Measurements from ENCODE around the gene NFYA.

NFYA gene

DNA sequence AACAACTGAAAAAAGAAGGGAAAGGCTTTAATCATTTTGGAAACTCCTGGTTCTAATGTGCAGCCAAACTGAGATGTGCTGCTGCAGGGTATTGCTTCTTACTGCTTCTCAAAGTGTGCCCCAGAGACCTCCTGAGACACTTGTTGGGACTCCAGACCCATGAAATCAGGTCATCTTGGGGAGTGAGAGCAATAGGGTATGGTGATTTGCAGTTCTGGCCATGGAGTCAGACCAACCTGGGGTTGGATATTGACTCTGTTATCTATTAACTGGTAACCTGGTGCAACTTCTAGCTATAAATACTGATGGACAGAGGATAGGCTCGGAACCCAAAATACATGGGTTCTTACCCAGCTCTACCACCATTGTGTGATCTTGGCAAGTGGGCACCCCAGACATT lies 26.7 kb upstream of the NFYA start:
- no peak for DNase-seq (ENCODE audit: low read depth)

DNA sequence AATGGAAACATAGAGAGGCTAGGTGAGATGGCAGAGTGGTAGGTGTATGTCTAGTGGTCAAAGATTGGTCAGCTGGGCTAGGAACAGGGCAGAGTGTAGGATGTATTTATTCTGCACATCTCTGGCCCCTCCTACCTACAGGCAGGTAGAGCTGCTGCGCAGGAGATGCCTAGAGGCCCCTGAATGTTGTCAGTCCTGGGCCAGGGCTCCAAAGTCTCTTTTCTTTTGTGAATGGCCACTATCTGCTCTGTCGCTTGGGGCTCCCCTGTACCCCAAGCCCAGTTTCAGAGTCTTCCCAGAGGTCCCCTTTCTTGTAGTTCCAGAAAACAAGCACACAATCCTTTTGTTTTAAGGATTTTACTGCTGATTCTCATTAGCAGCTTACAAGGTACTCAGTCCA lies 25.5 kb upstream of the NFYA start:
- DNase-seq (ENCODE audit: low read depth) = no peak

DNA sequence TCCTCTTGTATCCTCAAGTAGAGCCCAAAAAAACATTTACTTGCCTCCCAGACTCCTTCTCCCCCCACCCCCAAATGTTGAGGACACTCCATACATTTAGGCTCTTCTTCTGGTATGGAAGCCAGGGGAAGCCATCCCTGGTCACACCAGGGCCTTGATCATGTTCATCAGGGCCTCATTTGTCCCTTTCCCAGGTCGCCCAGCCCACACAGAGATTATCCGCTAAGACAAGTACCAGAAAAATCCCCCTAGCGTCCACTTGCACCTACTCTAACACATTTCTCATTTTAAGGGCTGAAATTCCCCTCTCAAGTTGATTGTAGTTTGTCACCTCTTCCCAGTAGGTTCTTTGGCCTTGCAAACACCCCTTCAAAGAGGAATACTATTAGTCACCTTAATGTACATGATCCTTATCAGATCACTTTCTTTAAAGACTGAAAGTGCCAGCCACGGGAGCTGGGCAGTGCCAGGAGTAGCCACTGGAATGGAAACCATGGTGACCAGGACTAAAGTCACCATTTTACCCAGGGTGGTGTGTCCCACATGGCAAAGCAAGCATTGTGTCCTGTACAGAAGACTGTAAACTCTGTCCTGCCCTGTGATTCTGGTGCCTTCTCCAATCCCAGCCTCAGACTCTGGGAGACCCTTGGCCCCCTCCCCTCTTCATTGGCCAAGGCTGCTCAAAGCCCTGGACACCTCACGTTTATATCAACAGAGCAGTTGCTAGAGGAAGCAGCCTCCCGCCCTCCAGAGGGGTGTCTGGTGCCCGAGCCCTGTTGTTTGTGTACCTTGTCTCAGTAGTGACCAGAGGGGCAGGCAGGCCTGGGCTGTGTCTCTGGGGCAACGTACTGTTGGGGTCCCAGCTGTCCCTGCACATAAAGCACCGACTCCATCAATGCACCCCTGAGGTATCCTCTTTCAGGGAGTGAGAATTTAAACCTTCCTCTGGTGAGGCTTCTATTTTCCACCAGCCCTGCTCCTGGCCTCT lies 24.7 kb upstream of the NFYA start:
- DNase-seq (ENCODE audit: low read depth) = no peak

DNA sequence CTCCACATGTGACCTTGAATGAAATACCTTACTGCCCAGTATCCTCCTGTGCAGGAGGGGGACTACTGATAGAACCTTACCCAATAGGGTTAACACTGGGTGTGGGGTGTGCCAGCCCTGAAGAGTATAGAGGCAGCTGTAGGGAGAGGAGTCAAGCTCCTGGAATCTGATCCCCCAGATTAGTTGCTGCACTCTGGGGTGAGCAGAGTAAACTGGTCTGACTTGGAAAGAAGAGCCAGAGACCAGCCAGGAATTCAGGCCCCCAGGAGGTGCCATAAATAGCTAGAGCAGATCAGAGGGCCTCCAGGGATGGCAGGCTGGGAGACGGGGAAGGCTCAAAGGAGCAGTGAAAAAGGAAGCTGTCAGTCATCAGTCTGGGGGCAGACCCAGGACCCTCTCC lies 23.3 kb upstream of the NFYA start:
- no peak for DNase-seq (ENCODE audit: low read depth)

DNA sequence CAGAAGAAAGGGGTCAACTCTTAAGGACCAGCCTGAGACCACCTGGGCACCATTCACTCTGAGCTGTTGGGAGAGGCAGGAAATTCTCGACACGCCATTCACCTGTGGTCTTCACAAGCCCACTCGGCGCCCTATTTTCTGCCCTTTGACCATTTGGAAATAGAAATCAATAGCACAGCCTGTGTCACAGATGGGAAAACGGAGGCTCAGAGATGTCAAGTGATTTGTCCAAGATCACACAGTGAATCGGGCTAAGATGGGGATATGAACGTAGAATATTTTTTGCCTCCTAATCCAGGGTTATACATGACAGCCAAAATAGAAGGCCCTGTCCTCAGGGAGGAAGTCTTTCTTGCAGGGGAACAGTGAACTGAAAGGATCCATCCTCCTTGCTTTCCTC lies 22.8 kb upstream of the NFYA start:
- no peak for DNase-seq (ENCODE audit: low read depth)

DNA sequence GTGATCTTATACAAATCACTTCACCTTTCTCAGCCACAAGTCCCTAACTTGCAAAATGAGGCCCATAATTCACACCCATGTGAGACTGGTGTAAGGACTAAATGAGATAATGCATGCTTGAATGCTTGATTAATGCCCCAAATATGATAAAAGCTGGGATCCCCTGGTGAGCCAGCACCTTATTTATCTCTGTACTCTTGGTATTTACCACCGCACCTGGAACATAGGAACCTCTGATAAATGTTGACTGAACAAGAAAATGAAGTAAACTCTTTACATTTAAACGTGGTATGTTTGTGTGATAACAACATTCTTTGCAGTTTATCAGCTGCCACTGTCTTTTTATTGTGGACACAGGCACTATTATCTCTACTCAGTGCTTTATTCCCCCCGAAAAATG lies 22.2 kb upstream of the NFYA start:
- DNase-seq (ENCODE audit: low read depth) = no peak

DNA sequence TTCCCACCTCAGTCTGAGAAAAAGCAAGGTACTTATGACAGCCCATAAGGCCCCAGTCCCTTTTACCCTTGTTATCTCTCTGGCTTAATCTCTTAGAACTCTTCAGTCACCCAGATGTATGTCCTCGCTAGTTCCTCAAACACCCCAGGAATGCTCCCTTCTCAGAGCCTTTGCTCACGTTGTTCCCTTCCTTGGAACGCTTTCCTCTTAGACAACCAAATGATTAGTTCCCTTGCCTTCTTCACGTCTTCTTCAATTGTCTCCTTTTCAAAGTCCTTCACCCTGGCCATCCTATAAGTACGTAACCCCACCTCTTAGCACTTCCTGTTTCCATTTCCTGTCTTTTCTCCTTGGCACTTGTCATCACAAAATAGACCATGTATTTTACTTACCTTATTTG lies 20.9 kb upstream of the NFYA start:
- DNase-seq (ENCODE audit: low read depth) = no peak

DNA sequence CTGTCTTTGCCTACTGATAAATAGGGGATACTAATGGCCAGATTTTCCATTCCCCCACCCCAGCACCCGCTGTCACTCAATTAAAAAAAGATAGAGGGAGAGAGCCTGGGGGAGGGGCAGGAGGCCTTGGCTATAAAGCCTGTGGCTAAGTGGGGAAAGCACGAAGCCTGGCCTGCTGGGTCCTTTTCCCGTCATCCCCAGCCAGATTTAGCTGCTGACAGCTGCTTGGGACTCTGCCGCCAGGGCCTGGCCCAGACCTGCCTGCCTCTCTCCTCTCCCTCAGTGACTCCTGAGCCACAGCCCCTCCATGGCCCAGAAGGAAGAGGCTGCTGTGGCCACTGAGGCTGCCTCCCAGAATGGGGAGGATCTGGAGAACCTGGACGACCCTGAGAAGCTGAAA lies 19.7 kb upstream of the NFYA start, which contains the start of gene APOBEC2:
Gene APOBEC2, plus strand, starts transcription at position 162 of the 400 bp plus-strand sequence. Its CDS starts 146 bp downstream, at position 308.
- no peak for DNase-seq (ENCODE audit: low read depth)

DNA sequence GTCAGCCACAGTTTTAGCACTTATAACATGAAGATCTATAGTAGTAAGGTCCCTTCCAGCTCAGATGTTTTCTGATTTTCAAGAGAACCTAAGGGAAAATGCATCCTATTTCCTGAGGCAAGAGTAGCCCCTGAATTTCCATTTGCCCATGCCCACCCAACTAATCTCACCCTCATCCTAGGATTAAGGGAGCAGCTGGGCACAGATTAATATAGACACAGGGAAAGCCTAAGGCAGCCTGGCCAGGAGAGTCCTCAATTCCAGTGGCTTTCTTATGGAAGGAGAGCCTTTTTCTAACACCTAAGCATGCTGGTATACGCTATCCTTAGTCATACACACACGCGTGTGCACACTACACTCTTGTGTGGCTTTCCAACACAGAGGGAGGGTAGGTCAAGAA lies 18.3 kb upstream of the NFYA start:
- no peak for DNase-seq (ENCODE audit: low read depth)

DNA sequence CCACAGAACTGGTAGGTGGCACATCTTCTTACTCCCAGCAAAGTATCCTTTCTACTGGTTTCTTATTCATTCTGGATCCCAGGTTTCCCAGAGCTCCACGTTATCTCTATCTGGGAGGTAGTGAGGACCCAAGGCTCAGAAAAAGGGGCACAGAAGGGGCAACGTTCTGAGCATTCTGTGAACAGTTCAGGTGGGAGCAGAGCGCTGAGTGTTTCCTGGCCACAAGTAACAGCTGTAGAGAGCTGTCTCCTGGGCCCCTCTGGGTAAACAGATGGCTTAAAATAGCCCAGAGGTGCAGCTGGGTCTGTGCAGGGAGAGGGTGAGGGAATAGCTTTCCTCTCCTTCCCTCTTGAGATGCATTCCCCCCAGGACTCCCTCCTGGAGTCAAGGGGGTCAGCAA lies 17.6 kb upstream of the NFYA start:
- no peak for DNase-seq (ENCODE audit: low read depth)

DNA sequence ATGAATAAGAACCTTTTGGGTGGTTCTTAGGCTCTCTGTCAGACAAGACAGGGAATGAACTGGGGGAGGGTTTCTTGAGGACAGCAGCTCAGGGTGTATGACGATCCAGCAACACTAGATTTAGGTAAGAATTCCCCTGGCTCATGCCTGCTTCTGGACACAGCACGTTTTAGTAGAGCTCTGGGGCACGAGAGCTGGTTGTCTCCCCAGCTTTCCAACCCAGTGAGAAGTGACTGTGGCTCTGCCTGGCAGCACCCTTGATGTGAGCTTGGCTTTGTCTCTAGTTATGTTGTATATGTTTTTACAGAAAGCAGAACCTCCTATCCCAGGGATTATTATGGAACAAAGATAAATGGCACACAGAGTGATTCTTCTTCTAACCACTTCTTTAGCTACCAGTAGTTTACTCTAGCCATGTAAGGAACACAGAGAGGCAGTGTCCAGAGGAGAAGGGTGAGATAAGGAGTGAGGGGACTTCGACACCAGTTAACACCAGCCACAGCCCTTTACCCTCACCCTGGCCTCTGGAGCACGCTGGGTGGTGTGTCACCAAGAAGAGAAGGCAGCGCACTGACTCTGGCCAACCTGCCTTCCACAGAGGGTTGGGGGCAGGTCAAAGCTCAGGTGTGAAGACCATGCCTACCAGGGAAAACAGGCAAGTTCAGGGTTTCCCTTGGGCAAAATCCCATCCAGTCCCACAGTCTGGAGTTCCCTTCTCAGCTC lies 15.8 kb upstream of the NFYA start:
- no peak for DNase-seq (ENCODE audit: low read depth)

DNA sequence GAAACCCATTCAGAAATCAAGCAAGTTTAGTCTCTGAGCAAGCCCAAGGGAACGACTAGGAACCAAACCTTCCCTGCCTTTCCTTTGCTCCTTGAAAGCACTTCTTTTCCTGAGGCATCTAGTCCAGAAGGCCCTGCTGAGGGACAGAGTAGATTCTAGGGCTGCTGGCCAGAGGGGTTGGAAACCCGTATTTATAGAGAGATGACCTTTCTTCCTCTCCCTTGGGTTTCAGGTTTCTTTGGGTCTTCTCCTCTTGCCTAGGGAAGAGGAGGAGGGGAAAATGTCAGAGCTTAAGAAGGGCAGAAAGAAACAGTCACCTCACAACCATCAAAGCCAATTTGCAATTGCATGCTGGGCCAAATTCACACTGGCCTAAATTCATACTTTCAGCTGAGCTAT lies 14.0 kb upstream of the NFYA start:
- DNase-seq (ENCODE audit: low read depth) = no peak

DNA sequence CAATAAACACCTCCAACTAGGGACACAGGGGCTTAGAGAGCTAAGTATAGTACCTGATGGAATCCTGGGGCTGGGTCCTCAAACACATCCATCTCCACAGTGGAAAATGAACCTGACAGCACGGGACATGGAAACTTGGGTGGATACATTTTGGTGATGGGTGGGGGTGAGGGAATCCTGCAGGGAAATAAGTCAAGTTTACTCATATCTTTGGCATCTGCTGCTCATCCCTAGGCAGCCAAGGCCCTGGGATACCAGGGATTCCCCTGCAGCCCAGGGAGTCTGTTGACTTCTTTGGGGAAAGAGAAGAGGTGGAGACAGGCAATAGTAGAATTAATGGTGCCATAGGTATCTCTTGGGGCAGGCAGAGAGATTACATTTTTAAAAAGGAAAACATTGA lies 13.2 kb upstream of the NFYA start:
- DNase-seq (ENCODE audit: low read depth) = no peak

DNA sequence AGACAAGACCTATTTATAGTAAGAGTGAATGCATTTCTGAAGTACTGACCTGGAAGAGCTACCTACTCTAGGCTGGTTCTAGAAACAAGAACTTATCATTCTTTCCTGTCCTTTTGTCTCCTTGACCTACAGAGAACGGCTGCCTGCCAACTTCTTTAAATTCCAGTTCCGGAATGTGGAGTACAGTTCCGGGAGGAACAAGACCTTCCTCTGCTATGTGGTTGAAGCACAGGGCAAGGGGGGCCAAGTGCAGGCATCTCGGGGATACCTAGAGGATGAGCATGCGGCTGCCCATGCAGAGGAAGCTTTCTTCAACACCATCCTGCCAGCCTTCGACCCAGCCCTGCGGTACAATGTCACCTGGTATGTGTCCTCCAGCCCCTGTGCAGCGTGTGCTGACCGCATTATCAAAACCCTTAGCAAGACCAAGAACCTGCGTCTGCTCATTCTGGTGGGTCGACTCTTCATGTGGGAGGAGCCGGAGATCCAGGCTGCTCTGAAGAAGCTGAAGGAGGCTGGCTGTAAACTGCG lies 11.5 kb upstream of the NFYA start:
- no peak for DNase-seq (ENCODE audit: low read depth)

DNA sequence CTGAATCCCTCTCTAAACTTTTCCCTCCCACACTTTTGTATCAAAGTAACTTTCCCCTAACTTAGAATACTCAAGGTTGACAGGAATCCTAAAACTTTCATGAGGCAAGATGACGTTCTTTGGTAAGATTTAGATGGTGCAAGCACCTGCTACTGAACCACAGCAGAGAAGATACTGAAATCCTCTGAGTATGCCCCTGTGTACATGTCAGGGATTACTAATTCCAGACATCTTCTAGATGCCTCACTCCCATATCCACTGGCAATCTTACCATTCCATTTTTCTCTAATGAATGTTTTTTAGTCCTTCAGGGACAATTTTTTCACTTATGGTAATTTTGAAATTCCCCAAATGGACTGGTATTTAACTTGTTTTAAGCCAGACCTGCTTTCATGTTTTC lies 10.7 kb upstream of the NFYA start:
- DNase-seq (ENCODE audit: low read depth) = no peak

DNA sequence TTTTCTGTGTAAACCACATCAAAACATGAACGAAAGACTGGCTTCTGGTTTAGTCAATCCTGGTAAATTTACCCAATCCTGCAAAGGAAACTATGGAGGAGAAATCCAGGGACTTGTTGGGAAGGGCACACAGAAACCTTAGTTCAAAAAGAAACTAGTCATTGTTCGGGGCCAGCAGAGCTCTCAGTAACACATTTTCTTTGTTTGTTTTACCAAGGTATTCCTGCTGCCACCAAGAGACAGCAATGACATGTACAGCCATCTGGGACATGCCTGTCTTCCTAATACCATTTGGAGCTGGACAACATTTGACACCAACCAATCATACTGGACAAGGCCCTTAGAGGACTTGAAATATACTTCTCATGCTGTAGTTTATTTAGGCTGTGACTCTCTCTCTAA lies 8.9 kb upstream of the NFYA start:
- no peak for DNase-seq (ENCODE audit: low read depth)

DNA sequence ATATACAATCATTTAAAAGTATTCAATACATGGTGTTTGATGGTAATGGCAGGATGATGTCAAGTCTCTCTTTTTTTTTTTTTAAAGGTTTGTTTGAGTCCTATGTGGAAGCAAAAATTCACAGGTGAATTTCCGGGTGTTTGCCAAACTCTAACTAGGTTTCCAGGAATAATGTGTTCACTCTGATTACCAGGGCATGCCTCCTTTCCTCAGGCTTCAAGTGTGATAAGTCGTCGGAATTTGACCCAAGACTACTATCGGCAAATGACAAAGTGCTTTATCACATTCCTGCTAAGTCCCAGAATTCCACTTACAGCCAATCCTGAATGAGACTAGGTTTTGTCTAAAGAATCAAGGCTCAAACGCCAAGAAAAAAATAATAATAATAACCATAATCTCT lies 7.9 kb upstream of the NFYA start:
- DNase-seq (ENCODE audit: low read depth) = no peak

DNA sequence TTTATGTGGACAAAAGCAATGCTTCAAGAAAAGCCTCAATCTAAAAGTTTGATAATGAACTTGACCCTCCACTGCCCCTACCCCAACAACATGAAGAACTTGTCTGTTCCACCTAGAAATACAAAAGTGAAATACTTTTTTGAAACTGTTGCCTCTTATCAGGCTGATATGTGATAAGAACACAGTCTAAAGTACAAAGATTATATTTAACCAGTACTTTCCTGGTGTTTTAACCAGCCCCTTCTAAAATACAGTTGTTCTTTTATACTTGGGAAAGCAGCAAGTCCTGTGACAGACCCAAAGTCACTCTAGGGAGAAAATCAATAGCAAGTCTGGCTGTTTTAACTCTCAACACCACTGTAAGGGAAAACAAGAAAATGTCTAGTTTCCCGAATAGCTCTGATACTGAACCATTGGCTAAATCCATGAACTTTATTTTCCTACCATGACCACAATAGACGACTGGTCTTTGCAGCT lies 7.2 kb upstream of the NFYA start:
- no peak for DNase-seq (ENCODE audit: low read depth)

DNA sequence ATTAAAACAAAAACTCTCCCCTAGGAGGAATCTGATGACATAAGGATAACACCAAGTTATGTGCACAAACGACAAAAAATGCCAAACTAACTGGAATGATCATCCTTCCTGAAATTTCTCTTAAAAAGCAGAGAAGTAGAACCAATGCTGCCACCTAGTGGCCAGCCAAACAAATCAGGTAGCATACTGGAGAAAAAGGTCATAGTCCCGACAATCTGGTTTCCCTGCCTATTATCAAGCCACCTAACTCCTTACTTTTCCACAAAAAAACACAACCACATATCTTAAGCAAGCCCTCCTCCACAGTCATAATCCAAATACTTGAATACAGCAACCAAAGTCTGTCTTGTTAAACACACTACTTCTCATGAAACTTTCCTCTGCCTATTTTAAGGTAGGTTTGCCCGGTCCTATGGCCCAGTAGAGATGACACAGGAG lies 5.9 kb upstream of the NFYA start:
- DNase-seq (ENCODE audit: low read depth) = peak; percentile 25

DNA sequence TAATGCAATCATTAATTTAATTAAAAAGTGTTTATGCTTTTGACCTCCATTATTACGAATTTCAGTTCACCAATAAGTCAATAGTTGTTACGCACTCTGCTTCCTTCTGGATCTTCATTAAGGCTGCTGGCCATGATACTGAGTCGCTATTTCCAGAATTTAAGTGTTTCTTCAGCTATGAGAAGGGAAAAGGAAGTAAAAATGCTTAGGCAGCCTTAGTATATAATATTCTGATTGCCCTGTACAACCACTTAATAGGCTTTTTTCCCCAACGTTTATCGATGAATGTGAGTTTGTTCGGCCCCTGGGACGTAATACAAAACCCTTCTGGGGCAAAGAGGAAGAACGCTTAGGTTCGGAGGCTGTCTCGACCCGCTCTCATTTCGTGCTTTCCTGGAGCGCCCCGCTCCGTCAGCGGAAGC lies 1.3 kb upstream of the NFYA start:
- DNase-seq (ENCODE audit: low read depth) = no peak

DNA sequence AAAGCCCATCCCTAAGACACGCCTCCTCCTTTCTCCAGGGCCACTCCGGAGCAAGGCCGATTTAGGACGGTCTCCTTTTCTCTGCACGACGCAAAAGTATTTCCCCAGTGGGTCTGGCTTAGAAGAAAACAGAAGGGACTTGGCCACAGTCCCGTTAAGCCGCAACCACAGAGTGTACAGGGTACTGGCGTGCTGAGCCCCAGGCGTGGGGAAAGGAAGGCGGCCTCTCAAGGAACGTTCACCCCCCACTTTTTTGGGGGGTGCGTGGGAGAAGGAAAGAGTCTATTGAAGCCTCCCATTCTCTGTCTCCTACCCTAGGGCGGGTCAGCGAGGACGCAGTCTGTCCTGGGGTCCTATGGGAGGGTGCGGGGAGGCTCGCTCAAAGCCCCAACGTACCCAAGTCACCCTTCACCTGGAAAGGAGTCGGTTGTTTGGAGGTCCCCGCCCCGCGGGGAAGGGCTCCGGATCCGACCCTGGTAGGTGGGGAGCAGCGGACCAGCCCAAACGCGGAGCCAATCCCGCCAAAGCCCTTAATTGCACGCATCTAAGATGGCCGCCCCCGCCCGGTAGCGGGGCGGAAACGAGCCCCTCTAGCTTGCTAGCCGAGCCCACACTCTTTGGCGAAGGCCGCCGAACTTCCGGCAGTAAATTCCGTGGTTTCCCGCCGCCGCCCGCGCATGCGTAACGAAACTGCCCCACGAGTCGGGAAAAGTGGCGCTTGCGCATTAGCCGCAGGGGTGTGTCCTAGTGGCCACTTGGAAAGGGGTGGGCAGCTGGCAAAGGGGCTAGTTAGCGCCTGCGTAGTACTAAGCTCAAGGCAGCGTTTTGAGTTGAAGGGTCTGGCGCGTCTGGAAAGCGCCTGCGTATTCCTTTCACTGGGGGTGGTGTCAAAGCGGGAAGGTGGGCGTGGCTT lies 595 bp upstream of the NFYA start, which contains the start of gene OARD1:
Gene OARD1, minus strand, starts transcription at position 434 of the 913 bp plus-strand sequence. CDS start 722 bp downstream, outside the sequence.
- peak; percentile 99 for DNase-seq (ENCODE audit: low read depth)

Measured in stimulated activated CD8-positive, alpha-beta memory T cell treated with anti-CD3 and anti-CD28 coated beads, Interleukin-15, amount 100 ng/mL, for 24 hours (primary cell).